ENCODE measurements around the gene MTMR6. TPM values are rescaled to one million over a fixed set of nuclear protein-coding genes. Genes with fewer than 3 reads are reported as not detected.

MTMR6 gene
- total RNA-seq, 3 donors from 2014 or later, result 15.5 to 17.7 (median 16.2) TPM

GRCh38 chr13:25217023-25217885 is 70.0 kb downstream of the MTMR6 start:
- Mint-ChIP-seq H3K27me3 (ENCODE audit: low read depth) (peaks cover 2% of the 10 kb centered on the region), H3K4me3 (no peak overlapping the region), H3K9me3 (no peaks in the 10 kb centered on the region), H3K4me1 (ENCODE audit: low read depth) (no peaks in the 10 kb centered on the region), H3K36me3 (ENCODE audit: insufficient read depth) (no peaks in the 10 kb centered on the region)
- no peak for DNase-seq
- ATAC-seq, result peak in 1 of 2 donors; percentile 51

GRCh38 chr13:25215253-25215575 is 72.1 kb downstream of the MTMR6 start:
- ATAC-seq (no peak), DNase-seq (no peak)
- Mint-ChIP-seq H3K9me3 (no peaks in the 10 kb centered on the region), H3K4me1 (ENCODE audit: low read depth) (no peaks in the 10 kb centered on the region), H3K4me3 (no peak overlapping the region), H3K27me3 (ENCODE audit: low read depth) (peaks cover 2% of the 10 kb centered on the region), H3K36me3 (ENCODE audit: insufficient read depth) (no peaks in the 10 kb centered on the region)

- no peaks in the 10 kb centered on the region for H3K9me3 Mint-ChIP-seq
- no peaks in the 10 kb centered on the region for H3K36me3 Mint-ChIP-seq (ENCODE audit: insufficient read depth)
- no peak overlapping the region for H3K4me3 Mint-ChIP-seq
- peaks cover 2% of the 10 kb centered on the region for H3K27me3 Mint-ChIP-seq (ENCODE audit: low read depth)
- no peaks in the 10 kb centered on the region for H3K4me1 Mint-ChIP-seq (ENCODE audit: low read depth)
- DNase-seq (no peak), ATAC-seq (no peak)
Observed at GRCh38 chr13:25214491-25215252, 72.6 kb downstream of the MTMR6 start.

- Mint-ChIP-seq H3K4me1 (ENCODE audit: low read depth) (no peaks in the 10 kb centered on the region), H3K36me3 (ENCODE audit: insufficient read depth) (no peaks in the 10 kb centered on the region), H3K4me3 (no peak overlapping the region), H3K9me3 (no peaks in the 10 kb centered on the region), H3K27me3 (ENCODE audit: low read depth) (peaks cover 2% of the 10 kb centered on the region)
- ATAC-seq, result no peak
- DNase-seq, result no peak
Observed at GRCh38 chr13:25213715-25214114, 73.6 kb downstream of the MTMR6 start.

- H3K4me3 Mint-ChIP-seq, result no peak overlapping the region
- no peaks in the 10 kb centered on the region for H3K4me1 Mint-ChIP-seq (ENCODE audit: low read depth)
- no peaks in the 10 kb centered on the region for H3K36me3 Mint-ChIP-seq (ENCODE audit: insufficient read depth)
- H3K9me3 Mint-ChIP-seq, result no peaks in the 10 kb centered on the region
- DNase-seq (no peak), ATAC-seq (no peak)
- peaks cover 7% of the 10 kb centered on the region for H3K27me3 Mint-ChIP-seq (ENCODE audit: low read depth)
Observed at GRCh38 chr13:25210842-25211569, 76.3 kb downstream of the MTMR6 start.

GRCh38 chr13:25207291-25207810 is 79.9 kb downstream of the MTMR6 start:
- DNase-seq (no peak), ATAC-seq (no peak)
- Mint-ChIP-seq H3K9me3 (no peaks in the 10 kb centered on the region), H3K27me3 (ENCODE audit: low read depth) (peaks cover 11% of the 10 kb centered on the region), H3K4me1 (ENCODE audit: low read depth) (no peaks in the 10 kb centered on the region), H3K4me3 (no peak overlapping the region), H3K36me3 (ENCODE audit: insufficient read depth) (no peaks in the 10 kb centered on the region)

- Mint-ChIP-seq H3K36me3 (ENCODE audit: insufficient read depth) (no peaks in the 10 kb centered on the region), H3K9me3 (no peaks in the 10 kb centered on the region), H3K4me3 (no peak overlapping the region), H3K4me1 (ENCODE audit: low read depth) (no peaks in the 10 kb centered on the region), H3K27me3 (ENCODE audit: low read depth) (peaks cover 13% of the 10 kb centered on the region)
- ATAC-seq (no peak), DNase-seq (no peak)
Observed at GRCh38 chr13:25204863-25205262, 82.4 kb downstream of the MTMR6 start.

GRCh38 chr13:25203127-25203740 is 84.1 kb downstream of the MTMR6 start:
- no peak overlapping the region for H3K4me3 Mint-ChIP-seq
- peaks cover 13% of the 10 kb centered on the region for H3K27me3 Mint-ChIP-seq (ENCODE audit: low read depth)
- ATAC-seq (no peak), DNase-seq (no peak)
- H3K36me3 Mint-ChIP-seq (ENCODE audit: insufficient read depth), result no peaks in the 10 kb centered on the region
- no peaks in the 10 kb centered on the region for H3K4me1 Mint-ChIP-seq (ENCODE audit: low read depth)
- H3K9me3 Mint-ChIP-seq, result no peaks in the 10 kb centered on the region

GRCh38 chr13:25200783-25201182 is 86.5 kb downstream of the MTMR6 start:
- Mint-ChIP-seq H3K36me3 (ENCODE audit: insufficient read depth) (no peaks in the 10 kb centered on the region), H3K4me1 (ENCODE audit: low read depth) (no peaks in the 10 kb centered on the region), H3K27me3 (ENCODE audit: low read depth) (peaks cover 8% of the 10 kb centered on the region), H3K9me3 (no peaks in the 10 kb centered on the region), H3K4me3 (no peak overlapping the region)
- no peak for DNase-seq
- no peak for ATAC-seq

- DNase-seq (no peak), ATAC-seq (no peak)
- Mint-ChIP-seq H3K27me3 (ENCODE audit: low read depth) (peaks cover 8% of the 10 kb centered on the region), H3K4me1 (ENCODE audit: low read depth) (no peaks in the 10 kb centered on the region), H3K36me3 (ENCODE audit: insufficient read depth) (no peaks in the 10 kb centered on the region), H3K9me3 (no peaks in the 10 kb centered on the region), H3K4me3 (no peak overlapping the region)
Observed at GRCh38 chr13:25198647-25199046, 88.6 kb downstream of the MTMR6 start.

GRCh38 chr13:25196971-25197370 is 90.3 kb downstream of the MTMR6 start:
- DNase-seq, result no peak
- Mint-ChIP-seq H3K4me1 (ENCODE audit: low read depth) (no peaks in the 10 kb centered on the region), H3K36me3 (ENCODE audit: insufficient read depth) (no peaks in the 10 kb centered on the region), H3K4me3 (no peak overlapping the region), H3K9me3 (no peaks in the 10 kb centered on the region), H3K27me3 (ENCODE audit: low read depth) (peaks cover 14% of the 10 kb centered on the region)
- no peak for ATAC-seq
